Kidney (tissue), 14 donors: ENCODE results near the gene C2orf81. TPM values are rescaled to one million over a fixed set of nuclear protein-coding genes. Genes with fewer than 3 reads are reported as not detected.

Experiments
- DNase-seq, 5 donors: peaks; one replicate each; pipeline ENCODE4 v3.0.0-alpha.2; 2013 to 2020
- FAIRE-seq: peaks from 2 replicates; lab custom pipeline; 2012; peaks lifted over from hg19 to GRCh38; lab: Jason Lieb, UNC
- H3K27ac ChIP-seq, 2 donors: one replicate each; pipeline ENCODE4 v1.7.0; 2013; ENCODE audit warnings: low read depth in 2 of 2, low read length in 2 of 2, inconsistent platforms in 1 of 2
- H3K27me3 ChIP-seq: one replicate; pipeline ENCODE4 v1.7.1; 2013; ENCODE audit warnings: low read length, inconsistent platforms; ENCODE audit not compliant: control insufficient read depth, insufficient read depth
- H3K36me3 ChIP-seq, 3 donors: one replicate each; pipeline versions ENCODE4 v1.7.0 to v1.7.1; 2013; ENCODE audit warnings: low read length in 3 of 3, control low read depth in 1 of 3, inconsistent platforms in 1 of 3; ENCODE audit not compliant: insufficient read depth in 3 of 3, control insufficient read depth in 2 of 3
- H3K4me1 ChIP-seq, 3 donors: one replicate each; pipeline versions ENCODE4 v1.7.0 to v1.7.1; 2013; ENCODE audit warnings: low read length in 3 of 3, inconsistent platforms in 1 of 3, low read depth in 1 of 3; ENCODE audit not compliant: control insufficient read depth in 2 of 3, insufficient read depth in 2 of 3
- H3K4me3 ChIP-seq, 3 donors: one replicate each; pipeline versions ENCODE4 v1.7.0 to v1.8.1; 2013; ENCODE audit warnings: low read length in 3 of 3, control low read depth in 1 of 3, inconsistent platforms in 1 of 3
- H3K9ac ChIP-seq, 3 donors: one replicate each; pipeline versions ENCODE4 v1.7.0 to v1.7.1; 2013; ENCODE audit warnings: low read length in 3 of 3, control low read depth in 1 of 3, inconsistent platforms in 1 of 3
- H3K9me3 ChIP-seq, 3 donors: one replicate each; pipeline versions ENCODE4 v1.7.0 to v1.7.1; 2013; ENCODE audit warnings: low read length in 3 of 3, control low read depth in 1 of 3, inconsistent platforms in 1 of 3; ENCODE audit not compliant: control insufficient read depth in 2 of 3, insufficient read depth in 1 of 3
- intact Hi-C: fragments of 100-400 bp; cut with DNase I; formaldehyde crosslinking; loops from one replicate; pipeline ENCODE4 v1.11.1; 2022
- polyA plus RNA-seq: library from polyadenylated mRNA; stranded (reverse); fragments of 350-450 nt; fragmentation: Illumina TruSeq; extraction: RNeasy Lipid Tissue Mini Kit (QIAGEN cat#74804); gene quantifications from one replicate; pipeline ENCODE4 v1.2.3, GENCODE V29; 2014; ENCODE audit warnings: low read depth, low replicate concordance; ENCODE audit not compliant: insufficient read depth
- total RNA-seq: library from RNA; stranded (reverse); fragmentation: NEBNext Ultra II Directional; extraction: Animal tissue kit (Norgen Biotek cat#: 25700); gene quantifications from one replicate; pipeline ENCODE4 v1.2.1, GENCODE V29; 2021
- TF ChIP-seq, protein P1 (sequence below): IDR thresholded peaks from 3 replicates; pipeline ENCODE4 v1.5.1; 2012; ENCODE audit warnings: mild to moderate bottlenecking, moderate library complexity, borderline replicate concordance; ENCODE audit not compliant: insufficient read depth; ENCODE audit errors: extremely low read depth
- donor health status: control.
- donor health status: control.
- donor health status: control.
- donor health status: control.
- donor health status: control.
- donor health status: DM: yes; HTN: yes; CAD: no.
- donor health status: Normal renal cell carcinoma (clear cell type).

Gene C2orf81
- total and polyA plus RNA-seq, 2 donors from 2014 or later, result 8.8 to 11.6 TPM

GRCh38 chr2:74373221-74373676 lies 48.2 kb downstream of the C2orf81 start:
- Histone ChIP-seq H3K9ac (peak overlapping the region in 1 of 3 donors; percentile 51), H3K9me3 (no peaks in the 10 kb centered on the region), H3K4me1 (peaks cover 0 to 3% (median 0%) of the 10 kb centered on the region in 3 donors), H3K27ac (no peak overlapping the region), H3K36me3 (peaks cover 5 to 52% (median 41%) of the 10 kb centered on the region in 3 donors), H3K4me3 (no peak overlapping the region), H3K27me3 (no peaks in the 10 kb centered on the region)
- TF ChIP-seq, protein P1, sequence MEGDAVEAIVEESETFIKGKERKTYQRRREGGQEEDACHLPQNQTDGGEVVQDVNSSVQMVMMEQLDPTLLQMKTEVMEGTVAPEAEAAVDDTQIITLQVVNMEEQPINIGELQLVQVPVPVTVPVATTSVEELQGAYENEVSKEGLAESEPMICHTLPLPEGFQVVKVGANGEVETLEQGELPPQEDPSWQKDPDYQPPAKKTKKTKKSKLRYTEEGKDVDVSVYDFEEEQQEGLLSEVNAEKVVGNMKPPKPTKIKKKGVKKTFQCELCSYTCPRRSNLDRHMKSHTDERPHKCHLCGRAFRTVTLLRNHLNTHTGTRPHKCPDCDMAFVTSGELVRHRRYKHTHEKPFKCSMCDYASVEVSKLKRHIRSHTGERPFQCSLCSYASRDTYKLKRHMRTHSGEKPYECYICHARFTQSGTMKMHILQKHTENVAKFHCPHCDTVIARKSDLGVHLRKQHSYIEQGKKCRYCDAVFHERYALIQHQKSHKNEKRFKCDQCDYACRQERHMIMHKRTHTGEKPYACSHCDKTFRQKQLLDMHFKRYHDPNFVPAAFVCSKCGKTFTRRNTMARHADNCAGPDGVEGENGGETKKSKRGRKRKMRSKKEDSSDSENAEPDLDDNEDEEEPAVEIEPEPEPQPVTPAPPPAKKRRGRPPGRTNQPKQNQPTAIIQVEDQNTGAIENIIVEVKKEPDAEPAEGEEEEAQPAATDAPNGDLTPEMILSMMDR, result no peak
- DNase-seq, result peak in 3 of 5 donors; percentile 14 to 24 (median 18)
- FAIRE-seq, result no peak
- intact Hi-C loops, result no loop called here

DNA sequence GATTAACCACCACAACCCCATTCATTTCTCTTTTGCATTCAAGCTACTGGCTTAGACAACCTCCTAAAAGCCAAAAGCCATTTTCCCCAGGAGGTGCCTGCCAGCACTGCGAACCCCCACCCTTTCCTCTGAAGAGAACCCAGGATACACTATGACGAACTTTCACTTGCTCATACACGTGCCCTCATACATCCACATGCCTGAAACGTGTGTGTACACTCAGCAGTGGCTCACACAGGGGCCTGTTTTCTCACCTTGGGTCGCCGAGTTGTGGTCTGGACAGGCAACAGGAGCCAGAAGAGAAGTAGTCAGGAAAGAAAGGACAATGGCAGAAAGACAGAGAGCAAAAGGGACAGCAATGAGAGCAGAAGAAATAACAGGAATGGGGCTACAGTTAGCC lies 48.7 kb downstream of the C2orf81 start:
- no peak for FAIRE-seq
- Histone ChIP-seq H3K9me3 (no peaks in the 10 kb centered on the region), H3K4me3 (no peak overlapping the region), H3K27ac (no peak overlapping the region), H3K27me3 (no peaks in the 10 kb centered on the region), H3K4me1 (peaks cover 0 to 3% (median 0%) of the 10 kb centered on the region in 3 donors), H3K9ac (no peak overlapping the region), H3K36me3 (peaks cover 5 to 52% (median 44%) of the 10 kb centered on the region in 3 donors)
- intact Hi-C loops, result no loop called here
- no peak for DNase-seq
- TF ChIP-seq, protein P1, result no peak

DNA sequence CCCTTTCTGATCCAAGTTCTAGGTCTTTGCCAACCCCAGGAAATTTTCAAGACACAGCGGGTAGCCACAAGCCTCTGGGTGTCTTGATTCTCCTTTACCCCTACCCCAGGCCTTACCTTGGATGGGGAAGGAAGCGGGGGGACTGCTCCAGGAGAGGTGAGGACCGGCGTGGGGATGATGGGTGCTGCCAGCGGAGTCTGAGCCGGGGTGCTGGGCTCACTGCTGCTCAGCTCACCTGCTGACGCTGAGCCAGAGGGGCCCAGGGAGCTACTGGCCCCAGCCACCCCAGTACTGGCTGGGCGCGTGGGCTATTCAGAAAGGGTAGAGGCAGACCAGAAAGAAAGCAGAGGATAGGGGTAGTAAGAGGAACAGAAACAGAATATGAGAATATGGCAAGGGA lies 50.0 kb downstream of the C2orf81 start:
- DNase-seq (no peak), FAIRE-seq (no peak)
- Histone ChIP-seq H3K4me1 (peaks cover 0 to 3% (median 0%) of the 10 kb centered on the region in 3 donors), H3K9ac (no peak overlapping the region), H3K27me3 (no peaks in the 10 kb centered on the region), H3K27ac (no peak overlapping the region), H3K36me3 (peaks cover 12 to 54% (median 47%) of the 10 kb centered on the region in 3 donors), H3K4me3 (no peak overlapping the region), H3K9me3 (no peaks in the 10 kb centered on the region)
- intact Hi-C loops, result no loop called here
- TF ChIP-seq, protein P1, result no peak

GRCh38 chr2:74369976-74370375 lies 51.4 kb downstream of the C2orf81 start:
- FAIRE-seq, result no peak
- Histone ChIP-seq H3K4me1 (peaks cover 0 to 3% (median 0%) of the 10 kb centered on the region in 3 donors), H3K9ac (no peak overlapping the region), H3K36me3 (peaks cover 14 to 62% (median 57%) of the 10 kb centered on the region in 3 donors), H3K4me3 (no peak overlapping the region), H3K9me3 (no peaks in the 10 kb centered on the region), H3K27ac (no peak overlapping the region), H3K27me3 (no peaks in the 10 kb centered on the region)
- TF ChIP-seq, protein P1, result no peak
- intact Hi-C loops, result no loop called here
- DNase-seq, result no peak
